PC-3 (cell line): Measurements from ENCODE around the gene TRPM8. TPM values are rescaled to one million over a fixed set of nuclear protein-coding genes. Genes with fewer than 3 reads are reported as not detected.

ENCODE experiments used
- ATAC-seq: fragments of 200-7000 bp; cut with Tn5 transposase; 2 replicates; pipeline ENCODE4 v1.9.1; 2020; ENCODE audit warnings: mild to moderate bottlenecking, moderate library complexity
- BruUV-seq: library from RNA; stranded (reverse); fragments of 400-500 nt; replicated peaks from 2 replicates; lab custom pipeline; 2021; lab: Mats Ljungman, UMichigan
- CTCF ChIA-PET: fragments of 300-600 bp; sonication (Branson Sonifier 250); formaldehyde crosslinking; loops from one replicate; lab custom pipeline; 2022; ENCODE audit warnings: antibody characterized with exemption; lab: Charles Lee
- POLR2A ChIA-PET: fragments of 300-600 bp; sonication (Branson Sonifier 250); formaldehyde crosslinking; loops from one replicate; lab custom pipeline; 2022; ENCODE audit warnings: antibody characterized with exemption; ENCODE audit not compliant: unreplicated experiment; lab: Charles Lee
- DNase-seq: peaks from one replicate; pipeline ENCODE4 v3.0.0-alpha.2; 2015
- H2AFZ ChIP-seq: fragments of 300-600 bp; sonication (generic); 2 replicates; pipeline ENCODE4 v1.6.0; 2016; ENCODE audit warnings: antibody characterized with exemption, low read length
- H3F3A ChIP-seq: fragments of 300-600 bp; sonication (generic); one replicate; pipeline ENCODE4 v1.6.0; 2017; ENCODE audit warnings: antibody characterized with exemption, low read length, control low read depth, mild to moderate bottlenecking; ENCODE audit not compliant: unreplicated experiment
- H3K27ac ChIP-seq: fragments of 300-600 bp; sonication (generic); 2 replicates; pipeline ENCODE4 v1.5.1; 2016; ENCODE audit warnings: mild to moderate bottlenecking, low read length
- H3K27me3 ChIP-seq: fragments of 300-600 bp; sonication (generic); 2 replicates; pipeline ENCODE4 v1.6.1; 2016; ENCODE audit warnings: low read length, mixed read lengths
- H3K36me3 ChIP-seq: fragments of 300-600 bp; sonication (generic); 2 replicates; pipeline ENCODE4 v1.6.1; 2016; ENCODE audit warnings: low read depth, mixed run types, low read length, mixed read lengths
- H3K4me1 ChIP-seq: fragments of 300-600 bp; sonication (generic); 2 replicates; pipeline ENCODE4 v1.5.1; 2016; ENCODE audit warnings: low read length; ENCODE audit not compliant: insufficient read depth
- H3K4me2 ChIP-seq: fragments of 300-600 bp; sonication (generic); 2 replicates; pipeline ENCODE4 v1.6.0; 2016; ENCODE audit warnings: low read length
- H3K4me3 ChIP-seq: fragments of 300-600 bp; sonication (generic); 2 replicates; pipeline ENCODE4 v1.5.1; 2016; ENCODE audit warnings: mild to moderate bottlenecking, low read length, mixed read lengths
- H3K79me2 ChIP-seq: fragments of 300-600 bp; sonication (generic); 2 replicates; pipeline ENCODE4 v1.6.1; 2017; ENCODE audit warnings: low read length, mixed read lengths
- H3K9ac ChIP-seq: fragments of 300-600 bp; sonication (generic); 2 replicates; pipeline ENCODE4 v1.6.0; 2016; ENCODE audit warnings: mild to moderate bottlenecking, low read length
- H3K9me2 ChIP-seq: fragments of 300-600 bp; sonication (generic); replicated peaks from 2 replicates; pipeline ENCODE4 v1.6.1; 2016; ENCODE audit warnings: mixed run types, low read length, mixed read lengths
- H3K9me3 ChIP-seq: fragments of 300-600 bp; sonication (generic); 2 replicates; pipeline ENCODE4 v1.6.1; 2016; ENCODE audit warnings: low read length, mixed read lengths
- H4K20me1 ChIP-seq: fragments of 300-600 bp; sonication (generic); 2 replicates; pipeline ENCODE4 v1.6.1; 2016; ENCODE audit warnings: low read length, mixed read lengths
- CTCF ChIP-seq: fragments of 300-600 bp; sonication (generic); conservative IDR thresholded peaks from 2 replicates; pipeline ENCODE4 v1.5.1; 2017; ENCODE audit warnings: antibody characterized with exemption, low read depth, mild to moderate bottlenecking, low read length
- EZH2 ChIP-seq: fragments of 300-600 bp; sonication (generic); IDR thresholded peaks from one replicate; pipeline ENCODE4 v1.6.1; 2017; ENCODE audit warnings: antibody characterized with exemption, mild to moderate bottlenecking, low read length; ENCODE audit not compliant: unreplicated experiment
- EZH2phosphoT487 ChIP-seq: fragments of 300-600 bp; sonication (generic); IDR thresholded peaks from 2 replicates; pipeline ENCODE4 v1.6.1; 2018; ENCODE audit warnings: mild to moderate bottlenecking, antibody characterized with exemption, low read length, borderline replicate concordance
- intact Hi-C: fragments of 100-400 bp; cut with micrococcal nuclease; formaldehyde crosslinking; loops from 2 replicates; pipeline ENCODE4 v1.9.0; 2023
- total RNA-seq: library from RNA; depleted of rRNA; stranded (reverse); fragments of >200 nt; gene quantifications from 2 replicates; pipeline ENCODE4 v1.2.3, GENCODE V29; 2014

TRPM8 gene
- total RNA-seq, 1 experiment from 2014 or later: not detected

GRCh38 chr2:233996000-233996399 is 78.8 kb downstream of the TRPM8 start:
- H3K27ac ChIP-seq: no peak overlapping the region
- no peak overlapping the region for H3K4me2 ChIP-seq
- no peaks in the 10 kb centered on the region for H4K20me1 ChIP-seq
- H3K9me2 ChIP-seq: no peaks in the 10 kb centered on the region
- H3K4me3 ChIP-seq: no peak overlapping the region
- no peak overlapping the region for H3K9ac ChIP-seq
- no peaks in the 10 kb centered on the region for H3K36me3 ChIP-seq
- no peak overlapping the region for H2AFZ ChIP-seq
- no peak for ATAC-seq
- ChIA-PET CTCF (no interaction called here), POLR2A (no interaction called here)
- H3K4me1 ChIP-seq: no peaks in the 10 kb centered on the region
- no TSS peak for BruUV-seq
- no peaks in the 10 kb centered on the region for H3K9me3 ChIP-seq
- H3K79me2 ChIP-seq: no peaks in the 10 kb centered on the region
- H3F3A ChIP-seq: no peaks in the 10 kb centered on the region
- H3K27me3 ChIP-seq: no peaks in the 10 kb centered on the region
- intact Hi-C loops: no loop called here
- no peak for TF ChIP-seq EZH2phosphoT487
- TF ChIP-seq EZH2: no peak
- no peak for TF ChIP-seq CTCF
- DNase-seq: no peak

GRCh38 chr2:233996461-233996860 is 79.3 kb downstream of the TRPM8 start:
- Histone ChIP-seq H3K4me1 (no peaks in the 10 kb centered on the region), H3K9me2 (no peaks in the 10 kb centered on the region), H3K9ac (no peak overlapping the region), H4K20me1 (no peaks in the 10 kb centered on the region), H3K9me3 (no peaks in the 10 kb centered on the region), H3K36me3 (no peaks in the 10 kb centered on the region), H2AFZ (no peak overlapping the region), H3K27me3 (no peaks in the 10 kb centered on the region), H3K27ac (no peak overlapping the region), H3F3A (no peaks in the 10 kb centered on the region), H3K4me2 (no peak overlapping the region), H3K79me2 (no peaks in the 10 kb centered on the region), H3K4me3 (no peak overlapping the region)
- ATAC-seq (no peak), DNase-seq (no peak)
- CTCF ChIA-PET: no interaction called here
- no TSS peak for BruUV-seq
- TF ChIP-seq CTCF (no peak), EZH2 (no peak), EZH2phosphoT487 (no peak)
- intact Hi-C loops: no loop called here
- POLR2A ChIA-PET: no interaction called here

- H3K79me2 ChIP-seq: no peaks in the 10 kb centered on the region
- ATAC-seq: no peak
- H2AFZ ChIP-seq: no peak overlapping the region
- H4K20me1 ChIP-seq: no peaks in the 10 kb centered on the region
- no peaks in the 10 kb centered on the region for H3F3A ChIP-seq
- CTCF ChIA-PET: no interaction called here
- no peak overlapping the region for H3K4me2 ChIP-seq
- POLR2A ChIA-PET: no interaction called here
- H3K27me3 ChIP-seq: no peaks in the 10 kb centered on the region
- no peak for TF ChIP-seq EZH2phosphoT487
- no peak for TF ChIP-seq EZH2
- no peak for TF ChIP-seq CTCF
- no peak overlapping the region for H3K9ac ChIP-seq
- no peak overlapping the region for H3K27ac ChIP-seq
- no peak for DNase-seq
- intact Hi-C loops: no loop called here
- no peaks in the 10 kb centered on the region for H3K36me3 ChIP-seq
- no peaks in the 10 kb centered on the region for H3K9me2 ChIP-seq
- no peaks in the 10 kb centered on the region for H3K9me3 ChIP-seq
- no peak overlapping the region for H3K4me3 ChIP-seq
- no peaks in the 10 kb centered on the region for H3K4me1 ChIP-seq
- BruUV-seq: no TSS peak
These were observed 80.5 kb downstream of the TRPM8 start for GRCh38 chr2:233997707-233998106.
